ENCODE data around the gene TUBB6.

The TUBB6 gene

DNA sequence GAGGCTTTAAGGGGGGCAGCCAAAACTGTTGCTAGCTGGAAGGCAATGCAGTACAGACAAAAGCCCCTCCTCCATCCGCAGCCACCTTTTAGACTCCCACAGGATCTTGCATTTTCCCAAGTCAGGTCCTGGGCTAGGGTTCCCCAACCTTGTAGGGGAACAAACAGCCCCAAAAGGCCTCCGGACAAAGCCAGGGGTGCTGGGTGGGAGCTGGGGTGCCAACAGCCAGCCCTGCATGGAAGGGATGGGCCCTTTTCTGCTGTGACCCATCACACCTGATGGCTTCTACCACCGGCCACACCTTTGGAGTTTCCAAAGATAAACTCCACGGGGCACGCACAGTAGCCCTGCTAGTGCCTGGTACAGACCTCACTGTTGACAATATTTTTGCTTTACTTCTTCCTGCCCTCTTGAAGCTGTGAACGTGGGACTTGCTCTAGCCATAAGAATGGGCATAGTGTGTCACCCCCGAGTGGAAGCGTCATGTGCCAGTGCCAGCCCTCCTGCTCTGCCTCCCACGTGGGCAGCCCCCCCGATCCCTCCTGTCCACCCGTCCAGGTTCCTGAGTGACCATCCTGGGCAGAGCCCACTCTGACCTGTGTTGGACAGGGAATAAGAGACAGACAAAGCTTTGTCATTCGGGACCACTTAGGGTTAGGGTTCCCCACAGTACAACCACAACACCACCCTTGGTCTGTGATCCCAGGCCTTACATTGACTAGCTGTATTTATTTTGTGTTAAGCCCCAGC is 18.8 kb downstream of the TUBB6 start:
- TF ChIP-seq, protein P1, sequence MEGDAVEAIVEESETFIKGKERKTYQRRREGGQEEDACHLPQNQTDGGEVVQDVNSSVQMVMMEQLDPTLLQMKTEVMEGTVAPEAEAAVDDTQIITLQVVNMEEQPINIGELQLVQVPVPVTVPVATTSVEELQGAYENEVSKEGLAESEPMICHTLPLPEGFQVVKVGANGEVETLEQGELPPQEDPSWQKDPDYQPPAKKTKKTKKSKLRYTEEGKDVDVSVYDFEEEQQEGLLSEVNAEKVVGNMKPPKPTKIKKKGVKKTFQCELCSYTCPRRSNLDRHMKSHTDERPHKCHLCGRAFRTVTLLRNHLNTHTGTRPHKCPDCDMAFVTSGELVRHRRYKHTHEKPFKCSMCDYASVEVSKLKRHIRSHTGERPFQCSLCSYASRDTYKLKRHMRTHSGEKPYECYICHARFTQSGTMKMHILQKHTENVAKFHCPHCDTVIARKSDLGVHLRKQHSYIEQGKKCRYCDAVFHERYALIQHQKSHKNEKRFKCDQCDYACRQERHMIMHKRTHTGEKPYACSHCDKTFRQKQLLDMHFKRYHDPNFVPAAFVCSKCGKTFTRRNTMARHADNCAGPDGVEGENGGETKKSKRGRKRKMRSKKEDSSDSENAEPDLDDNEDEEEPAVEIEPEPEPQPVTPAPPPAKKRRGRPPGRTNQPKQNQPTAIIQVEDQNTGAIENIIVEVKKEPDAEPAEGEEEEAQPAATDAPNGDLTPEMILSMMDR (IDR thresholded peaks at IDR 0.05; ENCODE audit: low read depth, low read length) = no peak
- no peak for DNase-seq (ENCODE audit: extremely low read depth, low read depth)

DNA sequence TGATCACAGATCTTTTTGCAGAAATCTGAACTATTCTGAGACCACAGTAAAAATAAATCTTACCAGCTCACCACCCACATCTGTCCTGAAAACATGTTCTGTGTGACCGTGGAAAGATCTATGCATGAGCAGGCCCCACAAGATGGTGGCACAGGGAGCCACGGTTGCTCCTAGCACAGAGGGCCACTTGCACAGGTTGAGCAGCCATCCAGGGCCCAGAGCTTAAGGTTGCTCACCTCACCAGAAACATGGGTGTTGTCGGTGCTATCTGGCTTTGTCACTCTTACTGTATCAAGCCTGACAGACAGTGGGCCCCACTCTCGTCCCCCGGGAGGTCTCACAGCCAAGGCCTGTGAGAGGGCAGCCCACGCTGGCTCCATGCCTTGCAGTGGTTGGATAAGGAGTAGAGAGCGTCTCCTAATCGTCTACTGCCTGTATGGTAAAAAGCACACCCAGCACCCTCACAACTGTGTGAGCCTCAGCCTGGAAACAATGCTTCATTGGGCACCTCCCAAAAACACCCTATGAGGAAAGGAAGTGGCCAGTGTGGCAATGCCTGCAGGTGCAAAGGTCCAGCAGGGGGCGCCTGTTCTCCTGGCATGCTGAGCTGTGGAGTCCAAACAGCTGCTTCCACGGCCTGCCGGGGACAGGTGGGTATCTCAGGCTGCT is 19.6 kb downstream of the TUBB6 start:
- DNase-seq (ENCODE audit: extremely low read depth, low read depth) = no peak
- TF ChIP-seq, protein P1 (IDR thresholded peaks at IDR 0.05; ENCODE audit: low read depth, low read length) = peak; percentile 86

DNA sequence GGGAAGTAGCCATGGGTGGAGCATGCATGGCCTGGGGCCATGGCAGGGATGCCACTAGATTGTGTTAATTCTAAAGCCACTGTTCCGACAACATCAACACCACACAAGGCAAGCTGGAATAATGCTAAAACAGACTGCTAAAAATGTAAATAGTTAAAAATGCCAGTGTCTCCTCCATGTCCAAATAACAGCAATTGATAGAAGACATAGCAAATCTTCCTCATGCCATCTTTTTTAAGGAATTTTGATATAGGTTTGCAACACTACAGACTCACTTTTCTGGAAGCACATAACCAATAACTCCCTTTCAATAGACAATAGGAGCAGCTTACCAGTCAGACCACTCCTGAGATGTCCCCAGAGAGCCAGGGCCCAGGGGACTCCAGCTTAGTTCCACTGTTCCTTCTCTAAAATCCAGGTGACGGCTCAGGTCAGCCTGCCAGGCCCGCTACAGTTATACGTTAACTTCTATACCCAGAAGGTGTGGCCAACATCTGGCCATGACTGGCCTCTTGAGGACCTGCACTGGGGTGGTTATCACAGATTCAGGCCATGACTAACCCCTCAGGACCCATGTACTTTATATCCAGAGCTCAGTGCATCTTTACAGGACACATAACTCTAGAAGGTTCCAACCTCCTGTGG is 20.3 kb downstream of the TUBB6 start:
- DNase-seq (ENCODE audit: extremely low read depth, low read depth) = no peak
- TF ChIP-seq, protein P1 (IDR thresholded peaks at IDR 0.05; ENCODE audit: low read depth, low read length) = no peak

DNA sequence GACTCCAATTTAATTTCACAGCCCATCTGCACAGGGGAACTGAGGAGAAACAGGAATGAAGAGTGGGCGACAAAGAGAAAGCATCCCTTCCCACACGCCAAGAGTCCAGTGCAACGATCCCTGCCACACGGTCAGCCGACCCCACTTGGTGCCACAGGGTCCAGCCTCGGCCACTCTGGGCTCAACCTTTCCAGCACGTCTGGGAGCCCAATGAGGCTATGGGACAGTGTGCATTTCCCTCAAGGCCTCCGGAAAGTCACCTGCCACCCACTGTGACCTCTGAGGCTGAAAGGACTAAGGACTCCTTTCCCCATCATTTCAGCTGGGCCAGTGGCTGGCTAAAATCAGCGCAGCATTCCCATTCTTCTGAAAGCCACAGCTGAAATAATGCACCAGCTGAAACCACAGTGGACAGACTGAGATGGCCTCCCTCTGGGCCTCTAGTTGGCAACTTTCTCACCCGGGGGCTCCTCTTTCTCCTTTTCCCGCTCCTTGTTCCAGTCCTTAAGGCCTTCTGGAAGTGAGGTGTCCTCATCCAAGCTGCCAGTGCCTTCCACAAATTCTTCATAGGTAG is 21.2 kb downstream of the TUBB6 start:
- no peak for DNase-seq (ENCODE audit: extremely low read depth, low read depth)
- TF ChIP-seq, protein P1 (IDR thresholded peaks at IDR 0.05; ENCODE audit: low read depth, low read length) = no peak

DNA sequence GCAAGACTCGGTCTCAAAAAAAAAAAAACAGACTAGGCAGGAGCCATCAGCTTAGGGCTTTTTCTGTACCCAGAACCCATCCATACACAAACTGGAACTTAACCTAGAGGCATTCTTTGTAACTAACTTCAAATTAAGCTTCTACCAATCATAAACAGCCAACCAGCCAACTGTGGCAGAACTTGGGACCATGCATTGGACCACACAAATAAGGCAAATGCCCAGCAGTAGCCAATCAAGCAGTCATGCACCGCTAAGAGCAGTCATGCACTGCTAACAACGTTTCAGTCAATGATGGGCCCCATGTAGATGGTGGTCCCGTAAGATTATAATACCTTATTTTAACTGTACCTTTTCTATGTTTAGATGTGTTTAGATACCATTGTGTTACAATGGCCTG is 22.7 kb downstream of the TUBB6 start:
- TF ChIP-seq, protein P1 (IDR thresholded peaks at IDR 0.05; ENCODE audit: low read depth, low read length) = no peak
- no peak for DNase-seq (ENCODE audit: extremely low read depth, low read depth)

DNA sequence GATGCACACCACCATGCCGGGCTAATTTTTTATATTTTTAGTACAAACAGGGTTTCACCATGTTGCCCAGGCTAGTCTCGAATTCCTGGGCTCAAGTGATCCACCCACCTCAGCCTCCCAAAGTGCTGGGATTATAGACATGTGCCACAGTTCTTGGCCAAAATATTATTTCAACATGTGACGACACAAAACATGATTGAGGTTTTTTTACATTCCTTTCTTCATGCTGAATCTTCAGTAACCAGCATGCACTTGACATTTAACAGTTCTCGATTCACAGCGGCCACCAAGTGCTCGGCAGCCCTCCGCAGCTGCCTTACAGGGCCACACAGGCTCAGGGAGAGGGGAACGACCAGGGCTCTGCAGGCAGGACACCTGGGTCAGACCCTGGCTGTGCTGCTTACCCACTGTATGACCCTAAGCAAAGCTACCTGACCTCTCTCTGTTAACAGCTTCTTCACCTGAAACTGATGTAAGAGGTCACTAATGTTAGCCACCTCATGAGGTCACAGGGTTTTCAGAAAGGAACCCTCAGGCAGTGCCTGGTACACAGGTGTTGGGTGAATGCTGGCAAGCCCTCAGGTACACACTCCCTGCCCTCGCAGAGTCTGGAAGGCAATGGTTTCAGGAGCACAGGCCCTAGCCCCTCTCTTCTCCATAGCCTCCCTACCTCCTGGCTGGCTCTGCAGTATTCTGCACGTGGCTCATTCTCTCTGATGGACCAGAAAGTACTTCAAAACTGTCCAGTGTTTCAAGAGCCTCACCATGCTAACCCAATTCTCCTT is 25.7 kb downstream of the TUBB6 start:
- TF ChIP-seq, protein P1 (IDR thresholded peaks at IDR 0.05; ENCODE audit: low read depth, low read length) = no peak
- no peak for DNase-seq (ENCODE audit: extremely low read depth, low read depth)

Data from AG09319 (cell line).